Suprapubic skin (tissue), 4 donors: ENCODE data around the gene RASSF7. TPM values are rescaled to one million over a fixed set of nuclear protein-coding genes. Genes with fewer than 3 reads are reported as not detected.

Source experiments
- DNase-seq, 2 donors: peaks; one replicate each; pipeline ENCODE4 v3.0.0-alpha.2; 2019; ENCODE audit warnings: low spot score in 2 of 2
- H3K27ac ChIP-seq: fragments of 200-600 bp; sonication (generic); one replicate; pipeline ENCODE4 v1.5.1; 2019
- H3K27me3 ChIP-seq: fragments of 200-600 bp; sonication (generic); one replicate; pipeline ENCODE4 v1.5.1; 2019
- H3K36me3 ChIP-seq: fragments of 200-600 bp; sonication (generic); one replicate; pipeline ENCODE4 v1.5.1; 2019
- H3K4me1 ChIP-seq: fragments of 200-600 bp; sonication (generic); one replicate; pipeline ENCODE4 v1.5.1; 2019
- H3K4me3 ChIP-seq: fragments of 200-600 bp; sonication (generic); one replicate; pipeline ENCODE4 v1.5.1; 2019; ENCODE audit warnings: mild to moderate bottlenecking
- H3K9me3 ChIP-seq: fragments of 200-600 bp; sonication (generic); one replicate; pipeline ENCODE4 v1.5.1; 2019
- EP300 ChIP-seq: sonication (generic); formaldehyde crosslinking; IDR thresholded peaks from one replicate; pipeline ENCODE4 v1.6.1; 2017; ENCODE audit warnings: antibody characterized with exemption
- POLR2A ChIP-seq, 2 donors: fragments of 450-650 bp; IDR thresholded peaks; one replicate each; pipeline ENCODE4 v1.6.1; 2017; ENCODE audit warnings: antibody characterized with exemption in 2 of 2, mild to moderate bottlenecking in 2 of 2, moderate library complexity in 2 of 2
- POLR2AphosphoS5 ChIP-seq, 3 donors: sonication (generic); formaldehyde crosslinking; IDR thresholded peaks; one replicate each; pipeline ENCODE4 v1.6.1; 2017; ENCODE audit warnings: antibody characterized with exemption in 3 of 3
- WGBS: methylation state at CpG from one replicate; pipeline ENCODE4 v1.1.5; 2018; 5-methylcytosine and 5-hydroxymethylcytosine counted together
- total RNA-seq, 4 donors: library from RNA; depleted of rRNA; stranded (reverse); fragments of >200 nt; gene quantifications; one replicate each; pipeline ENCODE4 v1.1.0, GENCODE V29; 2016
- TF ChIP-seq, protein P1 (sequence below), 2 donors: fragments of 200-600 bp in 1 of 2; fragments of 450-650 bp in 1 of 2; sonication (generic) in 1 of 2; IDR thresholded peaks; one replicate each; pipeline ENCODE4 v1.5.1; 2016 to 2019; ENCODE audit warnings: antibody characterized with exemption in 2 of 2, mild to moderate bottlenecking in 1 of 2, moderate library complexity in 1 of 2

The RASSF7 gene
- total RNA-seq, 4 donors from 2014 or later, result 82.6 to 113 (median 87.0) TPM

DNA sequence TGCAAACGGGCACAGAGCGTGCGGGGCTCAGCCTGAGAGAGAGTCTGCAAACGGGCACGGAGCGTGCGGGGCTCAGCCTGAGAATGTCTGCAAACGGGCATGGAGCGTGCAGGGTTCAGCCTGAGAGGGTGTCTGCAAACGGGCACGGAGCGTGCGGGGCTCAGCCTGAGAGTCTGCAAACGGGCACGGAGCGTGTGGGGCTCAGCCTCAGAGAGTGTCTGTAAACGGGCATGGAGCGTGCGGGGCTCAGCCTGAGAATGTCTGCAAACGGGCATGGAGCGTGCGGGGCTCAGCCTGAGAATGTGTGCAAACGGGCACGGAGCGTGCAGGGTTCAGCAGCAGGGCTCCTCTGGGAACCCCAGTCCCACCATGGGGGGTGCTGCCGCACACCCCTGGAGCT lies 29.0 kb downstream of the RASSF7 start:
- WGBS, result 93% methylated on average over 25 of the region's 26 CpGs
- H3K4me1 ChIP-seq, result no peaks in the 10 kb centered on the region
- no peaks in the 10 kb centered on the region for H3K27me3 ChIP-seq
- H3K27ac ChIP-seq, result no peak overlapping the region
- no peaks in the 10 kb centered on the region for H3K9me3 ChIP-seq
- no peak for TF ChIP-seq EP300
- TF ChIP-seq, protein P1, sequence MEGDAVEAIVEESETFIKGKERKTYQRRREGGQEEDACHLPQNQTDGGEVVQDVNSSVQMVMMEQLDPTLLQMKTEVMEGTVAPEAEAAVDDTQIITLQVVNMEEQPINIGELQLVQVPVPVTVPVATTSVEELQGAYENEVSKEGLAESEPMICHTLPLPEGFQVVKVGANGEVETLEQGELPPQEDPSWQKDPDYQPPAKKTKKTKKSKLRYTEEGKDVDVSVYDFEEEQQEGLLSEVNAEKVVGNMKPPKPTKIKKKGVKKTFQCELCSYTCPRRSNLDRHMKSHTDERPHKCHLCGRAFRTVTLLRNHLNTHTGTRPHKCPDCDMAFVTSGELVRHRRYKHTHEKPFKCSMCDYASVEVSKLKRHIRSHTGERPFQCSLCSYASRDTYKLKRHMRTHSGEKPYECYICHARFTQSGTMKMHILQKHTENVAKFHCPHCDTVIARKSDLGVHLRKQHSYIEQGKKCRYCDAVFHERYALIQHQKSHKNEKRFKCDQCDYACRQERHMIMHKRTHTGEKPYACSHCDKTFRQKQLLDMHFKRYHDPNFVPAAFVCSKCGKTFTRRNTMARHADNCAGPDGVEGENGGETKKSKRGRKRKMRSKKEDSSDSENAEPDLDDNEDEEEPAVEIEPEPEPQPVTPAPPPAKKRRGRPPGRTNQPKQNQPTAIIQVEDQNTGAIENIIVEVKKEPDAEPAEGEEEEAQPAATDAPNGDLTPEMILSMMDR (IDR thresholded peaks at IDR 0.05), result no peak
- no peak for TF ChIP-seq POLR2A (IDR thresholded peaks at IDR 0.05)
- TF ChIP-seq POLR2AphosphoS5 (IDR thresholded peaks at IDR 0.05), result no peak
- H3K36me3 ChIP-seq, result peaks cover 92% of the 10 kb centered on the region
- H3K4me3 ChIP-seq, result no peak overlapping the region
- no peak for DNase-seq

DNA sequence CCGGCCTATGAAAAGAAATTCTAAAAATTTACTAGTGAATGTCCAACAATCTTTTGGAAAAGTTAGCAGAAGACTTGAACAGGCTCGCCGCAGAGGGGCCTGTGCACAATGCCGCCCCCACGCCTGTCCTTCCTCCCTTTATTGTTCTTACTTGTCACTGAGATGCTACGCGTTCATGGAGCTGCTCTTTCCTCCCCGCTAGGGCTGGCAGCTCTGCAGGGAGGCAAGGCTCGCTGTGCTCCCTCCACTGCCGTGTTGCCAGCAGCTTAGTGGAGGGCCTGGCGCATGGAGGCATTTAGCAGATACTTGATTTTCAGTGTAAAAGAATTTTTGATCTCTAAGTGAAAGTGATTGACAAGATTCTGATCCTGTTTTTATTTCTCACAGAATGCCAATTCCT lies 30.2 kb downstream of the RASSF7 start:
- Histone ChIP-seq H3K36me3 (peaks cover 98% of the 10 kb centered on the region), H3K4me1 (no peaks in the 10 kb centered on the region), H3K27me3 (no peaks in the 10 kb centered on the region), H3K4me3 (no peak overlapping the region), H3K27ac (no peak overlapping the region), H3K9me3 (no peaks in the 10 kb centered on the region)
- 76% methylated on average over 11 of the region's 11 CpGs for WGBS
- DNase-seq, result no peak
- TF ChIP-seq POLR2AphosphoS5 (IDR thresholded peaks at IDR 0.05), result no peak
- TF ChIP-seq, protein P1 (IDR thresholded peaks at IDR 0.05), result no peak
- no peak for TF ChIP-seq EP300
- TF ChIP-seq POLR2A (IDR thresholded peaks at IDR 0.05), result no peak

DNA sequence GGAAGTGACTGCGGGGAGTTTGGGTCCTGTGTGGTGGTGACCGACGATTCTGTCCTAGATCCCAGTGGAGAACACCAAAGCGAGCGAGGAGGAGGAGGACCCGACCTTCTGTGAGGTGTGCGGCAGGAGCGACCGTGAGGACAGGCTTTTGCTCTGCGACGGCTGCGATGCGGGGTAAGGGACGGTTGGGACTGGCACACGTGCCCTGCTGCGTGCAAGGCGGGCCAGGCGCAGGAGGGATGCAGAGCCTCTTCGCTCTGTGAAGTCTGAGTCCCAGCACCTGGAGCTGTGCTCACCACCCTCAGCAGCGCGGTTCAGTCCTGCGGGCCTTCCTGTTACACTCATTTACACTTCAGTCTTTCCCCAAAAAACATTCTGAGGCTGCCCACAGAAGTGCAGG lies 31.7 kb downstream of the RASSF7 start:
- Histone ChIP-seq H3K9me3 (no peaks in the 10 kb centered on the region), H3K4me1 (no peaks in the 10 kb centered on the region), H3K27ac (no peak overlapping the region), H3K36me3 (peaks cover 98% of the 10 kb centered on the region), H3K4me3 (no peak overlapping the region), H3K27me3 (no peaks in the 10 kb centered on the region)
- TF ChIP-seq POLR2AphosphoS5 (IDR thresholded peaks at IDR 0.05) (no peak), POLR2A (IDR thresholded peaks at IDR 0.05) (no peak), EP300 (no peak)
- TF ChIP-seq, protein P1 (IDR thresholded peaks at IDR 0.05), result no peak
- WGBS, result 97% methylated on average over 22 of the region's 22 CpGs
- DNase-seq, result no peak

DNA sequence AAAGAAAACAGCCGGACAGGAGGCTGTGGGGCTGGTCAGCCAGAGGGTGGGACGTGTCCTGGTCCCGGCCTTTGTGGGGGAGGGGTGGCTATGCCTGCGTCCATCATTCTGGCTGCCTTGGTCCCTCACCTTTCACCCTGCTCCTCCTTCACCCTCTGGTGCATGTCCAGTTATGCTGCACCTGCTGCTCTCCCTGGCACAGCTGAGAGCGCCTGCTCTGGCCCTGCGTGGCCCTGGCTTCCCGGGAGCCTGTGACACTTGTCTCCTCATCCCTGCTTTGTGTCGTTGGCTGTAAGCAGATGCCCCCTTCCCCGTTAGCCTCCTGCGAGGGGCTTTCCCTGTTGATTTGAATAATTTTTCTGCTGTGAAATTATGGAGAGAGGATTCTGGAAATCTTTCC lies 32.1 kb downstream of the RASSF7 start:
- WGBS, result 88% methylated on average over 10 of the region's 10 CpGs
- Histone ChIP-seq H3K4me1 (no peaks in the 10 kb centered on the region), H3K27ac (no peak overlapping the region), H3K9me3 (no peaks in the 10 kb centered on the region), H3K4me3 (no peak overlapping the region), H3K36me3 (peaks cover 98% of the 10 kb centered on the region), H3K27me3 (no peaks in the 10 kb centered on the region)
- DNase-seq, result no peak
- no peak for TF ChIP-seq POLR2A (IDR thresholded peaks at IDR 0.05)
- no peak for TF ChIP-seq POLR2AphosphoS5 (IDR thresholded peaks at IDR 0.05)
- no peak for TF ChIP-seq EP300
- TF ChIP-seq, protein P1 (IDR thresholded peaks at IDR 0.05), result no peak

DNA sequence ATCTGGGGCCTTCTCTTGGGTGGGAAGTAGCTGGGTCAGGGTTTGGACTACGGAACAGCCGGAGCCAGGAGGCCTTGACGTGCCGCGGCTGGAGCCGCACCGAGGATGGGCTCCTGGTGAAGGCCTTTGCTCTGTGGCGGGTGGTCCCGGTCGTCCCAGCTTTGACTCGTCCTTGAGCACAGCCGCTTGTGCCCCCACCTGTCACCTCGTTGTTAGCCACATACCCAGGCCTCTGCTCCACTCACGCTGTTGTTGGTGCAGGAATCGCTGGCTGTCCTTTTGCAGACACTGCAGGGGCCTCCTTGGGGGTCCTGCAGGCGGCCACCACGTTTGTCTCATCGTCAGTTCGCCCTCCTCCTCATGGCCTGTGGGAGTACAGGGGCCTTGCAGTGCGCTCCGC lies 32.6 kb downstream of the RASSF7 start:
- H3K36me3 ChIP-seq, result peaks cover 98% of the 10 kb centered on the region
- DNase-seq, result no peak
- no peaks in the 10 kb centered on the region for H3K27me3 ChIP-seq
- no peak overlapping the region for H3K4me3 ChIP-seq
- 96% methylated on average over 21 of the region's 21 CpGs for WGBS
- H3K4me1 ChIP-seq, result no peaks in the 10 kb centered on the region
- no peak overlapping the region for H3K27ac ChIP-seq
- H3K9me3 ChIP-seq, result no peaks in the 10 kb centered on the region
- no peak for TF ChIP-seq POLR2A (IDR thresholded peaks at IDR 0.05)
- TF ChIP-seq, protein P1 (IDR thresholded peaks at IDR 0.05), result no peak
- no peak for TF ChIP-seq EP300
- no peak for TF ChIP-seq POLR2AphosphoS5 (IDR thresholded peaks at IDR 0.05)
